ENCODE results near the gene ODF2. TPM values are rescaled to one million over a fixed set of nuclear protein-coding genes. Genes with fewer than 3 reads are reported as not detected.

ODF2 gene
- total and polyA plus RNA-seq, 2 of the 13 experiments (the other 11 are each of a cell fraction or from before 2014, with no cell fraction given): 9.8 to 31.3 TPM

DNA sequence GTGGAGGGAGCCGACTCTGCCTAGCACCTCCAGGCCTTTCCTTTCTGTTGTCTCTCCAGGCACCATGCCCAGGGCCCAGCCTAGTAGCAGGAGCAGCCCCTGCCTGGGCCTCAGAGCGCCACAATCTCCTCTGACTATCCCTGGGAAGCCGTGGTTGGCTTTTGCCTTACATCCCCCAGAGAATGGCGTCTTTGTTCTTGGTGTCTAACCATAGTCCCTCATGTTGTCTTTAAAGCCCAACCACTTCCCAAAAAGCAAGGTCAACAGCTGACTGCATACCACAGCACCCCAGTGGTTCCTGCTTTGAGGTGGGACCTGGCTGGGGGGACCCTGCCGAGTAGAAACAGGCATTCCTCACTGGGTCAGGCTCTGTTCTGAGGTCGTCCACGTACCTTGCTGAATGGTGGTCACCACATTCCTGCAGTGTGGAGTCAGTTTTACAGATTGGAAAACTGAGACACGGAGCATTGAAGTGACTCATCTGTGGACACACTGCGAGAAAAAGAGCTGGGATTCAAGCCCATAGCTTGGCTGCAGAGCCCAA is 48.9 kb upstream of the ODF2 start (continued):
- TF ChIP-seq, protein P1, sequence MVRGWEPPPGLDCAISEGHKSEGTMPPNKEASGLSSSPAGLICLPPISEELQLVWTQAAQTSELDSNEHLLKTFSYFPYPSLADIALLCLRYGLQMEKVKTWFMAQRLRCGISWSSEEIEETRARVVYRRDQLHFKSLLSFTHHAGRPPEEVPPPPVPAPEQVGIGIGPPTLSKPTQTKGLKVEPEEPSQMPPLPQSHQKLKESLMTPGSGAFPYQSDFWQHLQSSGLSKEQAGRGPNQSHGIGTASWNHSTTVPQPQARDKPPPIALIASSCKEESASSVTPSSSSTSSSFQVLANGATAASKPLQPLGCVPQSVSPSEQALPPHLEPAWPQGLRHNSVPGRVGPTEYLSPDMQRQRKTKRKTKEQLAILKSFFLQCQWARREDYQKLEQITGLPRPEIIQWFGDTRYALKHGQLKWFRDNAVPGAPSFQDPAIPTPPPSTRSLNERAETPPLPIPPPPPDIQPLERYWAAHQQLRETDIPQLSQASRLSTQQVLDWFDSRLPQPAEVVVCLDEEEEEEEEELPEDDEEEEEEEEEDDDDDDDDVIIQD (CRISPR knock-in tag; IDR thresholded peaks at IDR 0.05; ENCODE audit: low read depth): no peak
- no peak for TF ChIP-seq ZNF615 (CRISPR knock-in tag; IDR thresholded peaks at IDR 0.05; ENCODE audit: borderline replicate concordance)
- TF ChIP-seq ZNF3 (CRISPR knock-in tag; IDR thresholded peaks at IDR 0.05): 0 out of 2 replicates have a peak, but pooled peaks have one; percentile 31
- TF ChIP-seq, protein P2, sequence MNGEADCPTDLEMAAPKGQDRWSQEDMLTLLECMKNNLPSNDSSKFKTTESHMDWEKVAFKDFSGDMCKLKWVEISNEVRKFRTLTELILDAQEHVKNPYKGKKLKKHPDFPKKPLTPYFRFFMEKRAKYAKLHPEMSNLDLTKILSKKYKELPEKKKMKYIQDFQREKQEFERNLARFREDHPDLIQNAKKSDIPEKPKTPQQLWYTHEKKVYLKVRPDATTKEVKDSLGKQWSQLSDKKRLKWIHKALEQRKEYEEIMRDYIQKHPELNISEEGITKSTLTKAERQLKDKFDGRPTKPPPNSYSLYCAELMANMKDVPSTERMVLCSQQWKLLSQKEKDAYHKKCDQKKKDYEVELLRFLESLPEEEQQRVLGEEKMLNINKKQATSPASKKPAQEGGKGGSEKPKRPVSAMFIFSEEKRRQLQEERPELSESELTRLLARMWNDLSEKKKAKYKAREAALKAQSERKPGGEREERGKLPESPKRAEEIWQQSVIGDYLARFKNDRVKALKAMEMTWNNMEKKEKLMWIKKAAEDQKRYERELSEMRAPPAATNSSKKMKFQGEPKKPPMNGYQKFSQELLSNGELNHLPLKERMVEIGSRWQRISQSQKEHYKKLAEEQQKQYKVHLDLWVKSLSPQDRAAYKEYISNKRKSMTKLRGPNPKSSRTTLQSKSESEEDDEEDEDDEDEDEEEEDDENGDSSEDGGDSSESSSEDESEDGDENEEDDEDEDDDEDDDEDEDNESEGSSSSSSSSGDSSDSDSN (CRISPR knock-in tag; IDR thresholded peaks at IDR 0.05): no peak
- TF ChIP-seq MTF2 (CRISPR knock-in tag; IDR thresholded peaks at IDR 0.05; ENCODE audit: borderline replicate concordance): no peak
- no peak for TF ChIP-seq KLF13 (CRISPR knock-in tag; IDR thresholded peaks at IDR 0.05)
- TF ChIP-seq, protein P3, sequence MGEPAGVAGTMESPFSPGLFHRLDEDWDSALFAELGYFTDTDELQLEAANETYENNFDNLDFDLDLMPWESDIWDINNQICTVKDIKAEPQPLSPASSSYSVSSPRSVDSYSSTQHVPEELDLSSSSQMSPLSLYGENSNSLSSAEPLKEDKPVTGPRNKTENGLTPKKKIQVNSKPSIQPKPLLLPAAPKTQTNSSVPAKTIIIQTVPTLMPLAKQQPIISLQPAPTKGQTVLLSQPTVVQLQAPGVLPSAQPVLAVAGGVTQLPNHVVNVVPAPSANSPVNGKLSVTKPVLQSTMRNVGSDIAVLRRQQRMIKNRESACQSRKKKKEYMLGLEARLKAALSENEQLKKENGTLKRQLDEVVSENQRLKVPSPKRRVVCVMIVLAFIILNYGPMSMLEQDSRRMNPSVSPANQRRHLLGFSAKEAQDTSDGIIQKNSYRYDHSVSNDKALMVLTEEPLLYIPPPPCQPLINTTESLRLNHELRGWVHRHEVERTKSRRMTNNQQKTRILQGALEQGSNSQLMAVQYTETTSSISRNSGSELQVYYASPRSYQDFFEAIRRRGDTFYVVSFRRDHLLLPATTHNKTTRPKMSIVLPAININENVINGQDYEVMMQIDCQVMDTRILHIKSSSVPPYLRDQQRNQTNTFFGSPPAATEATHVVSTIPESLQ (CRISPR knock-in tag; conservative IDR thresholded peaks at IDR 0.05): no peak
- TF ChIP-seq ZFX (CRISPR knock-in tag; IDR thresholded peaks at IDR 0.05; ENCODE audit: low read depth): peak; percentile 55; the same call in 1 of the 2 replicates
- TF ChIP-seq, protein P4, sequence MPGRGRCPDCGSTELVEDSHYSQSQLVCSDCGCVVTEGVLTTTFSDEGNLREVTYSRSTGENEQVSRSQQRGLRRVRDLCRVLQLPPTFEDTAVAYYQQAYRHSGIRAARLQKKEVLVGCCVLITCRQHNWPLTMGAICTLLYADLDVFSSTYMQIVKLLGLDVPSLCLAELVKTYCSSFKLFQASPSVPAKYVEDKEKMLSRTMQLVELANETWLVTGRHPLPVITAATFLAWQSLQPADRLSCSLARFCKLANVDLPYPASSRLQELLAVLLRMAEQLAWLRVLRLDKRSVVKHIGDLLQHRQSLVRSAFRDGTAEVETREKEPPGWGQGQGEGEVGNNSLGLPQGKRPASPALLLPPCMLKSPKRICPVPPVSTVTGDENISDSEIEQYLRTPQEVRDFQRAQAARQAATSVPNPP (CRISPR knock-in tag; IDR thresholded peaks at IDR 0.05): no peak
- no peak for TF ChIP-seq ZNF17 (CRISPR knock-in tag; IDR thresholded peaks at IDR 0.05)
- TF ChIP-seq ZNF768 (CRISPR knock-in tag; IDR thresholded peaks at IDR 0.05): peak; percentile 54; the same call in 1 of the 2 replicates
- no peak for TF ChIP-seq YEATS4 (CRISPR knock-in tag; IDR thresholded peaks at IDR 0.05; ENCODE audit: borderline replicate concordance)
- no peak for TF ChIP-seq ZNF317 (CRISPR knock-in tag; IDR thresholded peaks at IDR 0.05)
- TF ChIP-seq TEAD3 (CRISPR knock-in tag; optimal IDR thresholded peaks at IDR 0.05; ENCODE audit: borderline replicate concordance): peak; percentile 69
- TF ChIP-seq, protein P5, sequence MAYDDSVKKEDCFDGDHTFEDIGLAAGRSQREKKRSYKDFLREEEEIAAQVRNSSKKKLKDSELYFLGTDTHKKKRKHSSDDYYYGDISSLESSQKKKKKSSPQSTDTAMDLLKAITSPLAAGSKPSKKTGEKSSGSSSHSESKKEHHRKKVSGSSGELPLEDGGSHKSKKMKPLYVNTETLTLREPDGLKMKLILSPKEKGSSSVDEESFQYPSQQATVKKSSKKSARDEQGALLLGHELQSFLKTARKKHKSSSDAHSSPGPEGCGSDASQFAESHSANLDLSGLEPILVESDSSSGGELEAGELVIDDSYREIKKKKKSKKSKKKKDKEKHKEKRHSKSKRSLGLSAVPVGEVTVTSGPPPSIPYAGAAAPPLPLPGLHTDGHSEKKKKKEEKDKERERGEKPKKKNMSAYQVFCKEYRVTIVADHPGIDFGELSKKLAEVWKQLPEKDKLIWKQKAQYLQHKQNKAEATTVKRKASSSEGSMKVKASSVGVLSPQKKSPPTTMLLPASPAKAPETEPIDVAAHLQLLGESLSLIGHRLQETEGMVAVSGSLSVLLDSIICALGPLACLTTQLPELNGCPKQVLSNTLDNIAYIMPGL (CRISPR knock-in tag; IDR thresholded peaks at IDR 0.05; ENCODE audit: borderline replicate concordance in 1 of 2, low read depth in 1 of 2): no peak
- no peak for TF ChIP-seq SNAI1 (CRISPR knock-in tag; IDR thresholded peaks at IDR 0.05; ENCODE audit: borderline replicate concordance)
- TF ChIP-seq SCMH1 (CRISPR knock-in tag; IDR thresholded peaks at IDR 0.05; ENCODE audit: borderline replicate concordance): no peak
- TF ChIP-seq YEATS2 (CRISPR knock-in tag; IDR thresholded peaks at IDR 0.05; ENCODE audit: borderline replicate concordance): no peak
- no peak for TF ChIP-seq ZNF841 (CRISPR knock-in tag; IDR thresholded peaks at IDR 0.05; ENCODE audit: borderline replicate concordance)
- peak; percentile 93 for TF ChIP-seq ZMYM3 (CRISPR knock-in tag; IDR thresholded peaks at IDR 0.05)

All from HepG2 (cell line).